ENCODE results near the gene GRIN2C.

GRIN2C gene

DNA sequence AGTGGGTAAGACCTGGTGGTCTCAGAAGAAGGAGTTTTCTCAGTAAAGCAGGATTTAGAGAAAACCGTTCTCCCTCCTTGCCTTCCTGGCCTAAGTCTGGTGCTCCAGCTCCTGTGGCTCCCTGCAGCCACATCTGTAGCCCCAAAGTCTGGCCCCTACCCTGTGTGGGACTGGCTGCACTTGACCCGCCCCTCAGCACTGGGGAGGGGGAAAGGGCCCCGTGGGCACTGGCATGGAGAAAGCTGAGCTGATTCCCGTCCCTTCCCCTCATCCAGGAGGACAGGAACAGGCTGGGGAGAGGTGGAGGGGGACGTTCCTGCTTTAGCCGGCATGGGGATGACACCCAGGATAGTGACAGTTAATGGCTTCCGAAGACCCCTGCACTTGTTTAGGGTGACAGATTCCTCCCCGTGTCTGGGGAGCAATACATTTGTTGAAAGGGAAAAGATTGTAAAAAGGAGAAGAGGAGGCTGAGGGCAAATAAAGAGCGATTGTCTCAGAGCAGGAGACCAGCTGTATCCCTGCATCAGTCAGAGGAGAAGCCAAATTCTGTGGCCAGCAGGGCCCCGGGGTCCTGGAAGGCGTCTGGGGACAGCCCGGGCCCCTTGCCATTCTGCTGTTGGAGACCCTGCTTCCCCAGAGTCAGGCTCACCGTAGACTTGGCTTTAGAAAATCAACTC, 37.9 kb downstream of the GRIN2C start:
- no peak for ATAC-seq
- TF ChIP-seq ISL1 (CRISPR knock-in tag; IDR thresholded peaks at IDR 0.05): no peak
- no peak for TF ChIP-seq POU6F1 (CRISPR knock-in tag; IDR thresholded peaks at IDR 0.05; ENCODE audit: borderline replicate concordance, low read depth)
- no peak for TF ChIP-seq OSR1 (CRISPR knock-in tag; IDR thresholded peaks at IDR 0.05)
- TF ChIP-seq ZFP3 (CRISPR knock-in tag; IDR thresholded peaks at IDR 0.05): no peak
- no peak for TF ChIP-seq PPARA (CRISPR knock-in tag; IDR thresholded peaks at IDR 0.05; ENCODE audit: borderline replicate concordance)
- no peak for TF ChIP-seq TOX (CRISPR knock-in tag; IDR thresholded peaks at IDR 0.05; ENCODE audit: borderline replicate concordance)

DNA sequence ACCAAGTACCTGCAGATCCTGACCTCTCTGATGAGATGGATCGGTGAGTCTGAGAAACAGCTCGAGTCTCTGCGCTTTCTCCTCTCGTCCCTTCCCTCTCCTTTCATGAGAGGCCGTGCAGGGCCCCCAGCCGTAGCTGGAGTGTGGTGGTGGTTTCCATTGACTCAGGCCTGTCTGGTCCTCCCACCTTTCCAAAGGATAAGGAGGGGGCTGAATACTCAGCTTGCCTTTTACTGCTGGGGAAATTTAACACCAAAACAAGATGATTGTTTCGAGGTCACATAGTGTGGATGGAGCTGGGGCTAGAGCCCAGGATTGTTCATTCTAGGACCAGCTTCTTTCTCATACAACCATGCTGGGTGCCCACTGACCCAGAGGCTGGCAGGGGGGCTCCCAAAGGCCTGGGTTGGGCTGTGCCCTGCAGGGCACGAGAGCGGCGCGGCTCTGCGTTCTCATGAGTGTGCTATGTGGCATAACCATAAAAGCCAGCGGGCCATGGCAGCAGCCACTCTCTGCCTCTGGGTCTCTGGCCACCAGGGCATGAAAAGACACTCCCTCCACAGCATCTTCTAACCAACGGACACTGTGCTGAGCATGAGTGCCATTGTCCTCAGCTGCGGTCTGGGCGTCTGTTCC, 39.8 kb downstream of the GRIN2C start:
- ATAC-seq: no peak
- TF ChIP-seq TSHZ2 (CRISPR knock-in tag; IDR thresholded peaks at IDR 0.05): no peak
- no peak for TF ChIP-seq RARB (CRISPR knock-in tag; IDR thresholded peaks at IDR 0.05)
- TF ChIP-seq BACH2 (CRISPR knock-in tag; IDR thresholded peaks at IDR 0.05; ENCODE audit: borderline replicate concordance): no peak

DNA sequence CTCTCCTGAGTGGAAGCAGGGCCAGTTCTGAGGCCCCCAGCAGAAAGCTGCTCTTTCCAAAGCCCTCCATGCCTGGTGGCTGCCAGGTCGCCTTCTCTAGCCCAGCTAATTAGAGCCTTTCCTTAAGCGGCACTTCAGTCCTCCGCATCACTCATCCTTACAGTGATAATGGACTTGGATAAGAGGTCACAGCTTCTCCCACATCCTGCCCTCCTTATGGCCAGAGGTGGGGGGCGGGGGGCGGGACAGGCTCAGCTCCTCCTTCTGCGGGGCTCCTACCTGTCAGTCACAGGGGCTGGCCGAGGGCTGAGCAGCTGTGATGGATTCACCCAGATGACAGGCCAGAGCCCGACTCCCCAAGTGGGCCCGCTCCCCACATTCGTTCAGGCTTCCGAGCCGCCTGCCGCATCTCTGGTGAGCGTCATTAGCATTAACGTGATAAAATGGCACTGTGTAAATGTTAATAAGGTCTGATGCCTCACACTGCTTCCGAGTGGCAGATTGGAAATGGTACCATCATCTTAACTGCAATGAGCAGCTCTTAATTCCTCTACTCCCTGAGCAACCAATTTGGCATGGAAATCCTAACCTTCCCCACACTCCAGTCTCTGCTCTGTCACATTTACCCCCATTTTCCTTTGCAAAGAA, 41.3 kb downstream of the GRIN2C start:
- no peak for ATAC-seq
- no peak for TF ChIP-seq CSDC2 (CRISPR knock-in tag; IDR thresholded peaks at IDR 0.05)

DNA sequence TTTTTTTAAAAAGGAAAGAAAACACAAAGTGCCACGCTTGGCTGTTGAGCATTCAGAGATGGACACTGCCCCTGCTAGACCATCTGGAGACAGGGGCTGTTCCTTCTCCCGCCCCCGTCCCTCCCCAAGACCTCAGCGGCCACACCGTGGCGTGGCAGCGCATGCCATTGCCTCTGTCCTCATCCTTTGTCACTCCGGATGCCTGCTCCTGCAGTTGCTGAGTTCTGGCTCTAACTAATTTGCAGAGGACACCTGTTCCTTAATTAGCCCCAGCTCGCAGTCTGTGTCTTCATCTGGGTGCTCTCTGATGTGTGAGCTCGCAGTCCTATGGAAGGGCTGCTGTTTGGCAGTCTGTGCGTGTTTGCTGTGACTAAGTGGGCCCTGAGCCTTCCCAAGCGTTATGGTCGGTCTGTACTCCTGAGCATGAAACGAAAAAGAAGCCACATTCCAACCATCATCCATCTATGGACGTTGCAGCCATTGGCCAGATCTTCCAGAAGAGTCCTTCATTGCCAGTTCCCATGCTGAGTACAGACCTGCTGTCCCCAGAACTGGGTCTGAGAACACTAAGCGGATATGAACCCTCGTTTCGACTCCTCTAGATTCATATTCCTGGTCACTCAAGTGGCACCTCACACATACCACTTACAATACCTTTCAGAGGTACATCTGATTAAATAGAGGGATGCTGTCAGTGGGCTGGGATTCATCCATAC, 42.6 kb downstream of the GRIN2C start:
- TF ChIP-seq ZNF8 (CRISPR knock-in tag; IDR thresholded peaks at IDR 0.05) (no peak), TOX (CRISPR knock-in tag; IDR thresholded peaks at IDR 0.05; ENCODE audit: borderline replicate concordance) (no peak), BACH2 (CRISPR knock-in tag; IDR thresholded peaks at IDR 0.05; ENCODE audit: borderline replicate concordance) (no peak)
- no peak for ATAC-seq

DNA sequence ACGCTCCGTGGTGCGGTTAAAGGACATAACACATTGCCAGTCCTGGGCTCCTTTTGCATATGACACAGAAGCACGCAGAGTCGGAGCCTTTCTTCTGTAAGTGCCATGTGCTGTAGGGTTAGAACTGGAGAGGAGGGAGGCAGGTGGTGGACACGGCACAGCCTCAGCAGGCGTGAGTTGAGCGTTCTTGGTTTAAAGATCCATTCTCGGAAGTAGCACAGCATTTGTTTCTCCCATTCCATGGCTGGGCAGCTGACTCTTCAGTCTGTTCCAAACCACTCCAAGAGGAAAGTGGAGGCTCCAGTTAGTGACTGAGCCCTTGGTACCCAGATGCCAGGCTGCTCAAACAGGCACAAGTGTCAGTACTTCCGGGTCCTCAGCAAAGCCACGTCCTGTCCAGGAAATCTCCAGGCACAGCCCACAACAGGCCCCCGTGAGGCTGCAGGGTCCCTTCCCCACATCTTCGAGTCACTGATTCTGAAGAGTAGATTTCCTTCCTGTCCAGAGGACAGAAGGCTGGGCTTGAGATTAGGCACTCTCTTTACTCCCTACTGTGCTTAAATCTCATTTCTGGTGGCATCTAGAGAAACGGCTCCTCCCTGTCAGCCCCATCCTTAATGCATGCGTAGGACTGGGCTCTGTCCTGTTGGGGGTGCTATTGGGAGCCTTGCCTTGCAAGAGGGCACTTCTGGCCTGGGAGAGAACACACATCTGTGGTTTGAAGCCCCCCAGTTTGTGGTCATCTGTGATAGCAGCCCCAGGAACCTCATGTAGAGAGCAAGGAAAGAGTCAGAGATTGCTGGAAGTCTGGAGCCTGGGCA, 43.9 kb downstream of the GRIN2C start:
- ATAC-seq: peak; percentile 65
- no peak for TF ChIP-seq ARNTL (CRISPR knock-in tag; IDR thresholded peaks at IDR 0.05; ENCODE audit: borderline replicate concordance, low read depth)
- no peak for TF ChIP-seq RARB (CRISPR knock-in tag; IDR thresholded peaks at IDR 0.05)
- no peak for TF ChIP-seq BACH2 (CRISPR knock-in tag; IDR thresholded peaks at IDR 0.05; ENCODE audit: borderline replicate concordance)
- TF ChIP-seq ZFP30 (CRISPR knock-in tag; IDR thresholded peaks at IDR 0.05): no peak
- TF ChIP-seq PATZ1 (CRISPR knock-in tag; IDR thresholded peaks at IDR 0.05; ENCODE audit: borderline replicate concordance): no peak
